Skeletal muscle tissue (tissue), 4 donors: Measurements from ENCODE around the gene TSR2. TPM values are rescaled to one million over a fixed set of nuclear protein-coding genes. Genes with fewer than 3 reads are reported as not detected.

Source experiments
- H3K27ac ChIP-seq: one replicate; pipeline ENCODE4 v1.7.0; 2013; ENCODE audit warnings: mild to moderate bottlenecking, low read depth, low read length, inconsistent platforms
- H3K27me3 ChIP-seq, 3 donors: one replicate each; pipeline ENCODE4 v1.7.0; 2013; ENCODE audit warnings: low read length in 3 of 3; ENCODE audit not compliant: control insufficient read depth in 3 of 3, insufficient read depth in 3 of 3
- H3K36me3 ChIP-seq, 3 donors: one replicate each; pipeline ENCODE4 v1.7.0; 2013; ENCODE audit warnings: low read length in 3 of 3; ENCODE audit not compliant: control insufficient read depth in 3 of 3, insufficient read depth in 3 of 3
- H3K4me1 ChIP-seq, 3 donors: one replicate each; pipeline ENCODE4 v1.7.0; 2013; ENCODE audit warnings: low read length in 3 of 3, mild to moderate bottlenecking in 3 of 3; ENCODE audit not compliant: control insufficient read depth in 3 of 3, insufficient read depth in 3 of 3
- H3K4me3 ChIP-seq, 3 donors: one replicate each; pipeline ENCODE4 v1.7.0; 2013; ENCODE audit warnings: low read length in 3 of 3
- H3K9ac ChIP-seq, 3 donors: one replicate each; pipeline ENCODE4 v1.7.0; 2013; ENCODE audit warnings: low read length in 3 of 3, mild to moderate bottlenecking in 3 of 3, moderate library complexity in 2 of 3, low read depth in 1 of 3
- H3K9me3 ChIP-seq, 3 donors: one replicate each; pipeline ENCODE4 v1.7.0; 2013; ENCODE audit warnings: low read length in 3 of 3; ENCODE audit not compliant: control insufficient read depth in 3 of 3
- total RNA-seq: library from RNA; depleted of rRNA; stranded (reverse); fragments of >200 nt; gene quantifications from one replicate; pipeline ENCODE4 v1.2.3, GENCODE V29; 2014
- donor health status: Osteomylitis.

TSR2 gene
- total RNA-seq, result 12.5 TPM

- Histone ChIP-seq H3K4me3 (peak within 1 kb of the TSS; percentile 78 to 92 (median 92)), H3K27ac (peak within 1 kb of the TSS; percentile 26), H3K9me3 (no peaks in the 10 kb centered on the region), H3K36me3 (peaks cover 0 to 8% (median 2%) of the 10 kb centered on the region in 3 donors), H3K4me1 (peaks cover 9 to 14% (median 10%) of the 10 kb centered on the region in 3 donors), H3K9ac (peak within 1 kb of the TSS; percentile 80 to 86 (median 85)), H3K27me3 (no peaks in the 10 kb centered on the region)
Observed at GRCh38 chrX:54439960-54440871, at the start of gene TSR2. TSS of gene TSR2 (plus strand) at chrX:54440404. CDS start at chrX:54440422, 18 bp downstream.

GRCh38 chrX:54397113-54397512 is 43.1 kb upstream of the TSR2 start:
- no peak overlapping the region for H3K4me3 ChIP-seq
- H3K9ac ChIP-seq, result no peak overlapping the region
- H3K4me1 ChIP-seq, result no peaks in the 10 kb centered on the region
- H3K9me3 ChIP-seq, result no peaks in the 10 kb centered on the region
- no peaks in the 10 kb centered on the region for H3K27me3 ChIP-seq
- no peak overlapping the region for H3K27ac ChIP-seq
- no peaks in the 10 kb centered on the region for H3K36me3 ChIP-seq

- no peaks in the 10 kb centered on the region for H3K36me3 ChIP-seq
- H3K4me1 ChIP-seq, result no peaks in the 10 kb centered on the region
- H3K9ac ChIP-seq, result no peak overlapping the region
- no peak overlapping the region for H3K27ac ChIP-seq
- H3K4me3 ChIP-seq, result no peak overlapping the region
- no peaks in the 10 kb centered on the region for H3K9me3 ChIP-seq
- H3K27me3 ChIP-seq, result no peaks in the 10 kb centered on the region
Observed at GRCh38 chrX:54407266-54407665, 32.9 kb upstream of the TSR2 start.

GRCh38 chrX:54411732-54412131 is 28.5 kb upstream of the TSR2 start:
- Histone ChIP-seq H3K4me1 (no peaks in the 10 kb centered on the region), H3K27me3 (peaks cover 0 to 11% (median 0%) of the 10 kb centered on the region in 3 donors), H3K4me3 (no peak overlapping the region), H3K36me3 (no peaks in the 10 kb centered on the region), H3K9ac (no peak overlapping the region), H3K9me3 (no peaks in the 10 kb centered on the region), H3K27ac (no peak overlapping the region)

- Histone ChIP-seq H3K4me1 (no peaks in the 10 kb centered on the region), H3K27ac (no peak overlapping the region), H3K9me3 (no peaks in the 10 kb centered on the region), H3K4me3 (no peak overlapping the region), H3K9ac (no peak overlapping the region), H3K27me3 (peaks cover 0 to 12% (median 0%) of the 10 kb centered on the region in 3 donors), H3K36me3 (no peaks in the 10 kb centered on the region)
Observed at GRCh38 chrX:54413753-54414152, 26.5 kb upstream of the TSR2 start.

- Histone ChIP-seq H3K9ac (no peak overlapping the region), H3K9me3 (no peaks in the 10 kb centered on the region), H3K27ac (no peak overlapping the region), H3K36me3 (no peaks in the 10 kb centered on the region), H3K27me3 (peaks cover 0 to 12% (median 0%) of the 10 kb centered on the region in 3 donors), H3K4me3 (no peak overlapping the region), H3K4me1 (no peaks in the 10 kb centered on the region)
Observed at GRCh38 chrX:54415534-54416350, 24.5 kb upstream of the TSR2 start.

- Histone ChIP-seq H3K27ac (no peak overlapping the region), H3K9me3 (no peaks in the 10 kb centered on the region), H3K36me3 (no peaks in the 10 kb centered on the region), H3K4me3 (no peak overlapping the region), H3K4me1 (no peaks in the 10 kb centered on the region), H3K27me3 (peaks cover 0 to 12% (median 0%) of the 10 kb centered on the region in 3 donors), H3K9ac (no peak overlapping the region)
Observed at GRCh38 chrX:54416965-54417364, 23.2 kb upstream of the TSR2 start.

- no peaks in the 10 kb centered on the region for H3K36me3 ChIP-seq
- H3K9ac ChIP-seq, result no peak overlapping the region
- no peaks in the 10 kb centered on the region for H3K4me1 ChIP-seq
- no peak overlapping the region for H3K27ac ChIP-seq
- H3K27me3 ChIP-seq, result peaks cover 0 to 9% (median 0%) of the 10 kb centered on the region in 3 donors
- H3K4me3 ChIP-seq, result no peak overlapping the region
- H3K9me3 ChIP-seq, result no peaks in the 10 kb centered on the region
Observed at GRCh38 chrX:54419559-54420302, 20.5 kb upstream of the TSR2 start.

- H3K27ac ChIP-seq, result no peak overlapping the region
- no peak overlapping the region for H3K9ac ChIP-seq
- H3K9me3 ChIP-seq, result no peaks in the 10 kb centered on the region
- H3K4me3 ChIP-seq, result no peak overlapping the region
- H3K4me1 ChIP-seq, result no peaks in the 10 kb centered on the region
- no peaks in the 10 kb centered on the region for H3K36me3 ChIP-seq
- no peaks in the 10 kb centered on the region for H3K27me3 ChIP-seq
Observed at GRCh38 chrX:54422168-54422567, 18.0 kb upstream of the TSR2 start.
